Pancreas (tissue), 10 donors: ENCODE results near the gene CIBAR2. TPM values are rescaled to one million over a fixed set of nuclear protein-coding genes. Genes with fewer than 3 reads are reported as not detected.

Experiments
- ATAC-seq, 4 donors: fragments of 200-7000 bp; cut with Tn5 transposase; one replicate each; pipeline versions ENCODE4 v1.8.0 to v1.9.1; 2020; ENCODE audit warnings: mild to moderate bottlenecking in 4 of 4, moderate library complexity in 4 of 4
- DNase-seq, 6 donors: peaks; one replicate each; pipeline ENCODE4 v3.0.0-alpha.2; 2020
- FAIRE-seq: peaks from 2 replicates; lab custom pipeline; 2012; peaks lifted over from hg19 to GRCh38; lab: Jason Lieb, UNC
- H3K27ac ChIP-seq, 4 donors: fragments of 200-600 bp; sonication (generic); 1 replicate in 3 of 4; 2 replicates in 1 of 4; pipeline versions ENCODE4 v1.5.0 to v1.8.0; 2020
- H3K27me3 ChIP-seq, 4 donors: fragments of 200-600 bp; one replicate each; pipeline ENCODE4 v1.8.0; 2021
- H3K36me3 ChIP-seq, 3 donors: fragments of 200-600 bp; sonication (generic) in 1 of 3; one replicate each; pipeline versions ENCODE4 v1.5.0 to v1.8.0; 2020 to 2021
- H3K4me1 ChIP-seq, 3 donors: fragments of 200-600 bp; one replicate each; pipeline ENCODE4 v1.8.0; 2021
- H3K4me3 ChIP-seq, 4 donors: fragments of 200-600 bp; sonication (generic) in 2 of 4; one replicate each; pipeline versions ENCODE4 v1.5.0 to v1.8.0; 2020 to 2021
- H3K9me3 ChIP-seq, 4 donors: fragments of 200-600 bp; one replicate each; pipeline ENCODE4 v1.8.0; 2021
- CTCF ChIP-seq, 4 donors: fragments of 200-600 bp; sonication (generic) in 3 of 4; IDR thresholded peaks; one replicate each; pipeline versions ENCODE4 v1.5.0 to v1.8.0; 2021; ENCODE audit warnings: antibody characterized with exemption in 4 of 4
- WGBS, 2 donors: extraction: QIAGEN DNeasy Blood & Tissue Kit; methylation state at CpG; one replicate each; pipeline ENCODE4 v1.1.7; 2013; 5-methylcytosine and 5-hydroxymethylcytosine counted together
- intact Hi-C, 3 donors: fragments of 100-400 bp; cut with DNase I; formaldehyde crosslinking; loops; one replicate each; pipeline versions ENCODE4 v1.11.1 to v1.14.2; 2022
- polyA plus RNA-seq, 2 donors: library from polyadenylated mRNA; stranded (reverse); fragments of 200-250 nt; gene quantifications; one replicate each; pipeline ENCODE4 v1.2.3, GENCODE V29; 2013
- total RNA-seq, 6 donors: library from RNA; stranded (reverse); fragmentation: NEBNext Ultra II Directional in 4 of 6; extraction: Animal tissue kit (Norgen Biotek cat#: 25700) in 4 of 6; gene quantifications; one replicate each; pipeline versions ENCODE4 v1.2.1 to v1.2.4, GENCODE V29; 2021 to 2023
- donor health status: healthy with polysubstance abuse.
- donor health status: DM: no; HTN: no; CAD: no; lungs with moderate emphysema.
- donor health status: DM: no; HTN: no; CAD: no.
- donor health status: control.
- donor health status: control.
- donor health status: Bipolar disorder and iron deficiency.
- donor health status: DM: yes; HTN: yes; CAD: no.
- donor health status: DM: no; HTN: no; CAD: no.
- donor health status: DM: no; HTN: no; CAD: no.
- donor health status: DM: yes; HTN: yes; CAD: no.

Gene CIBAR2
- total and polyA plus RNA-seq, 8 donors: 0.05 TPM; not detected in 7

GRCh38 chr16:85051683-85052082, 60.6 kb downstream of the CIBAR2 start:
- Histone ChIP-seq H3K4me1 (peaks cover 0 to 11% (median 4%) of the 10 kb centered on the region in 3 donors), H3K27me3 (no peaks in the 10 kb centered on the region), H3K27ac (no peak overlapping the region), H3K4me3 (no peak overlapping the region), H3K9me3 (no peaks in the 10 kb centered on the region), H3K36me3 (no peaks in the 10 kb centered on the region)
- FAIRE-seq: no peak
- ATAC-seq: no peak
- WGBS, 2 donors: 92 to 93% methylated on average over 8 of the region's 8 CpGs
- intact Hi-C loops: no loop called here
- no peak for TF ChIP-seq CTCF (IDR thresholded peaks at IDR 0.05)
- no peak for DNase-seq

GRCh38 chr16:85051067-85051581, 61.1 kb downstream of the CIBAR2 start:
- H3K9me3 ChIP-seq: no peaks in the 10 kb centered on the region
- H3K36me3 ChIP-seq: no peaks in the 10 kb centered on the region
- TF ChIP-seq CTCF (IDR thresholded peaks at IDR 0.05): no peak
- H3K4me3 ChIP-seq: no peak overlapping the region
- peaks cover 0 to 16% (median 4%) of the 10 kb centered on the region in 3 donors for H3K4me1 ChIP-seq
- FAIRE-seq (no peak), ATAC-seq (no peak), DNase-seq (no peak)
- H3K27me3 ChIP-seq: no peaks in the 10 kb centered on the region
- 78% methylated on average over 8 of the region's 8 CpGs for WGBS, 2 donors
- no peak overlapping the region for H3K27ac ChIP-seq
- intact Hi-C loops: no loop called here

- no peaks in the 10 kb centered on the region for H3K27me3 ChIP-seq
- FAIRE-seq (no peak), ATAC-seq (no peak), DNase-seq (no peak)
- H3K27ac ChIP-seq: no peak overlapping the region
- TF ChIP-seq CTCF (IDR thresholded peaks at IDR 0.05): no peak
- H3K9me3 ChIP-seq: no peaks in the 10 kb centered on the region
- peaks cover 0 to 20% (median 4%) of the 10 kb centered on the region in 3 donors for H3K4me1 ChIP-seq
- intact Hi-C loops: no loop called here
- H3K36me3 ChIP-seq: no peaks in the 10 kb centered on the region
- 92 to 96% methylated on average over 15 of the region's 15 CpGs for whole genome bisulfite sequencing, 2 donors
- H3K4me3 ChIP-seq: no peak overlapping the region
Observed at GRCh38 chr16:85049706-85050305, 62.5 kb downstream of the CIBAR2 start.

GRCh38 chr16:85048921-85049562, 63.2 kb downstream of the CIBAR2 start:
- DNase-seq (no peak), FAIRE-seq (no peak), ATAC-seq (no peak)
- Histone ChIP-seq H3K36me3 (no peaks in the 10 kb centered on the region), H3K27me3 (no peaks in the 10 kb centered on the region), H3K4me3 (no peak overlapping the region), H3K9me3 (no peaks in the 10 kb centered on the region), H3K4me1 (peaks cover 0 to 20% (median 4%) of the 10 kb centered on the region in 3 donors), H3K27ac (no peak overlapping the region)
- intact Hi-C loops: no loop called here
- TF ChIP-seq CTCF (IDR thresholded peaks at IDR 0.05): no peak
- WGBS, 2 donors: 90 to 91% methylated on average over 17 of the region's 17 CpGs

Other genes with a start within 250 kb of the CIBAR2 start
- gene ZDHHC7, start 100.9 kb downstream of the CIBAR2 start, total RNA-seq: 10 to 100 TPM; 10.7 to 28.8 (median 15.6) TPM
- 10 to 100 TPM; 17.8 to 22.7 TPM for gene ZDHHC7, start 100.9 kb downstream of the CIBAR2 start, polyA plus RNA-seq
- 10 to 100 TPM; 11.3 to 22.1 (median 17.0) TPM for gene KIAA0513, start 84.7 kb downstream of the CIBAR2 start, total RNA-seq
- 1 to 10 TPM; 3.5 to 7.7 TPM for gene KIAA0513, start 84.7 kb downstream of the CIBAR2 start, polyA plus RNA-seq